Esophagus squamous epithelium (tissue), 4 donors: Measurements from ENCODE around the gene CYSRT1.
A peak's percentile ranks its signal among the peaks of the same experiment; 100 is the strongest.
"Not testable (repeated sequence)": the region's sequence is repeated elsewhere in the genome, so short reads cannot be mapped to it uniquely, and the experiment has no call there.

Experiments used
- CTCF ChIP-seq, 6 experiments: fragments of 450-650 bp in 4 of 6; fragments of 200-600 bp in 2 of 6; sonication (generic) in 2 of 6; IDR thresholded peaks; one replicate each; pipeline ENCODE4 v1.5.1; 2016 to 2019; ENCODE audit warnings: antibody characterized with exemption in 6 of 6, mild to moderate bottlenecking in 4 of 6, moderate library complexity in 4 of 6
- POLR2A ChIP-seq, 4 donors: fragments of 450-650 bp; IDR thresholded peaks; one replicate each; pipeline ENCODE4 v1.6.1; 2017; ENCODE audit warnings: antibody characterized with exemption in 4 of 4, mild to moderate bottlenecking in 4 of 4, moderate library complexity in 3 of 4

GRCh38 chr9:137262173-137262908 lies 37.4 kb downstream of the CYSRT1 start:
- TF ChIP-seq CTCF (IDR thresholded peaks at IDR 0.05), result peak; percentile 10 to 52 (median 34)
- TF ChIP-seq POLR2A (IDR thresholded peaks at IDR 0.05), result not testable (repeated sequence)
